C4-2B (cell line): ENCODE measurements around the gene DCXR.

Source experiments
- H3K27ac ChIP-seq: fragments of 450-650 bp; 2 replicates; pipeline ENCODE4 v1.5.1; 2017
- CTCF ChIP-seq: fragments of 450-650 bp; conservative IDR thresholded peaks from 2 replicates; pipeline ENCODE4 v1.5.1; 2017; ENCODE audit warnings: mild to moderate bottlenecking
- ZFX ChIP-seq: fragments of 450-650 bp; IDR thresholded peaks from 2 replicates; pipeline ENCODE4 v1.6.1; 2017

Gene DCXR

GRCh38 chr17:82061047-82061925, 23.8 kb upstream of the DCXR start:
- H3K27ac ChIP-seq = peak overlapping the region; percentile 92; the same call in 1 of the 2 replicates
- no peak for TF ChIP-seq CTCF
- TF ChIP-seq ZFX = no peak

GRCh38 chr17:82060614-82061013, 23.1 kb upstream of the DCXR start:
- no peak for TF ChIP-seq CTCF
- no peak for TF ChIP-seq ZFX
- H3K27ac ChIP-seq = peak overlapping the region; percentile 92; the same call in 1 of the 2 replicates

GRCh38 chr17:82060001-82060380, 22.5 kb upstream of the DCXR start:
- H3K27ac ChIP-seq = no peak overlapping the region
- TF ChIP-seq CTCF = no peak
- no peak for TF ChIP-seq ZFX

- H3K27ac ChIP-seq = no peak overlapping the region
- no peak for TF ChIP-seq CTCF
These were observed 21.9 kb upstream of the DCXR start for GRCh38 chr17:82059272-82060000.

GRCh38 chr17:82058855-82059249, 21.4 kb upstream of the DCXR start:
- no peak overlapping the region for H3K27ac ChIP-seq
- no peak for TF ChIP-seq CTCF
- no peak for TF ChIP-seq ZFX

GRCh38 chr17:82058230-82058854, 20.8 kb upstream of the DCXR start:
- no peak for TF ChIP-seq CTCF
- no peak overlapping the region for H3K27ac ChIP-seq
